Effector CD8-positive, alpha-beta T cell (primary cell): ENCODE data around the gene ARID5A.
A peak's percentile ranks its signal among the peaks of the same experiment; 100 is the strongest.
"Not testable (repeated sequence)": the region's sequence is repeated elsewhere in the genome, so short reads cannot be mapped to it uniquely, and the experiment has no call there.

Experiments
- DNase-seq: peaks from one replicate; lab custom pipeline; 2025; lab: John Stamatoyannopoulos, UW

ARID5A gene

GRCh38 chr2:96539215-96539920 is 2.8 kb downstream of the ARID5A start:
- no peak for DNase-seq

GRCh38 chr2:96540136-96540535 is 3.6 kb downstream of the ARID5A start:
- DNase-seq: no peak

GRCh38 chr2:96541398-96542152 is 5.0 kb downstream of the ARID5A start:
- DNase-seq: no peak

GRCh38 chr2:96542357-96542977 is 5.9 kb downstream of the ARID5A start:
- DNase-seq: no peak

GRCh38 chr2:96546321-96546720 is 9.8 kb downstream of the ARID5A start:
- DNase-seq: no peak

GRCh38 chr2:96546797-96547196 is 10.2 kb downstream of the ARID5A start:
- no peak for DNase-seq

GRCh38 chr2:96547203-96547641 is 10.7 kb downstream of the ARID5A start:
- no peak for DNase-seq

- no peak for DNase-seq
Observed at GRCh38 chr2:96547731-96548171, 11.2 kb downstream of the ARID5A start.

GRCh38 chr2:96548558-96549465 is 12.3 kb downstream of the ARID5A start:
- DNase-seq: no peak

- no peak for DNase-seq
Observed at GRCh38 chr2:96549466-96549785, 12.9 kb downstream of the ARID5A start.

- DNase-seq: no peak
Observed at GRCh38 chr2:96549967-96550786, 13.6 kb downstream of the ARID5A start.

- no peak for DNase-seq
Observed at GRCh38 chr2:96550787-96551604, 14.4 kb downstream of the ARID5A start.

GRCh38 chr2:96551605-96552314 is 15.2 kb downstream of the ARID5A start:
- no peak for DNase-seq

GRCh38 chr2:96552315-96553175 is 16.0 kb downstream of the ARID5A start:
- DNase-seq: no peak

- no peak for DNase-seq
Observed at GRCh38 chr2:96553176-96553956, 16.8 kb downstream of the ARID5A start.

GRCh38 chr2:96553957-96554292 is 17.4 kb downstream of the ARID5A start:
- DNase-seq: not testable (repeated sequence)

- peak; percentile 51 for DNase-seq
Observed at GRCh38 chr2:96554293-96555145, 18.0 kb downstream of the ARID5A start.
